DND-41 (cell line): ENCODE measurements around the gene NOP16.

Source experiments
- ATAC-seq: fragments of 200-7000 bp; cut with Tn5 transposase; 3 replicates; pipeline ENCODE4 v1.9.1; 2021; ENCODE audit warnings: low read depth; ENCODE audit not compliant: insufficient read depth
- DNase-seq: peaks from one replicate; pipeline ENCODE4 v3.0.0-alpha.2; 2020
- H2AFZ ChIP-seq: 2 replicates; pipeline ENCODE4 v1.6.0; 2012; ENCODE audit warnings: low read depth, low read length
- H3K27ac ChIP-seq: 2 replicates; pipeline ENCODE4 v1.5.1; 2012; ENCODE audit warnings: low read length, inconsistent platforms
- H3K27me3 ChIP-seq: fragments of 200-600 bp; sonication (generic); 2 replicates; pipeline ENCODE4 v1.6.0; 2012; ENCODE audit warnings: low read length, mild to moderate bottlenecking, inconsistent platforms; ENCODE audit not compliant: insufficient read depth, poor library complexity
- H3K36me3 ChIP-seq: 2 replicates; pipeline ENCODE4 v1.5.1; 2012; ENCODE audit warnings: low read length, inconsistent platforms; ENCODE audit not compliant: insufficient read depth
- H3K4me1 ChIP-seq: 2 replicates; pipeline ENCODE4 v1.5.1; 2012; ENCODE audit warnings: mild to moderate bottlenecking, low read length; ENCODE audit not compliant: insufficient read depth
- H3K4me2 ChIP-seq: 2 replicates; pipeline ENCODE4 v1.6.0; 2012; ENCODE audit warnings: mild to moderate bottlenecking, moderate library complexity, low read length, inconsistent platforms; ENCODE audit not compliant: insufficient read depth
- H3K4me3 ChIP-seq, 2 experiments: fragments of 200-600 bp in 1 of 2; shearing (Covaris generic) in 1 of 2; 2 replicates each; pipeline ENCODE4 v1.5.1; 2012 to 2016; ENCODE audit warnings: inconsistent platforms in 2 of 2, low read length in 2 of 2, mild to moderate bottlenecking in 2 of 2, low read depth in 1 of 2, moderate library complexity in 1 of 2
- H3K79me2 ChIP-seq: 2 replicates; pipeline ENCODE4 v1.6.0; 2012; ENCODE audit warnings: low read length, inconsistent platforms; ENCODE audit not compliant: insufficient read depth
- H3K9ac ChIP-seq: 2 replicates; pipeline ENCODE4 v1.6.0; 2012; ENCODE audit warnings: low read depth, mild to moderate bottlenecking, inconsistent platforms, low read length, moderate library complexity
- H3K9me3 ChIP-seq: 2 replicates; pipeline ENCODE4 v1.5.1; 2012; ENCODE audit warnings: low read length, moderate library complexity, mild to moderate bottlenecking, inconsistent platforms; ENCODE audit not compliant: insufficient read depth, severe bottlenecking
- H4K20me1 ChIP-seq: 2 replicates; pipeline ENCODE4 v1.6.0; 2012; ENCODE audit warnings: low read length; ENCODE audit not compliant: insufficient read depth
- EZH2 ChIP-seq: IDR thresholded peaks from 3 replicates; pipeline ENCODE4 v1.6.1; 2012; ENCODE audit warnings: borderline replicate concordance, low read depth, mild to moderate bottlenecking, moderate library complexity, low read length, inconsistent platforms; ENCODE audit not compliant: severe bottlenecking
- TF ChIP-seq, protein P1 (sequence below): IDR thresholded peaks from 2 replicates; pipeline ENCODE4 v1.5.1; 2012; ENCODE audit warnings: borderline replicate concordance, low read length, moderate library complexity, mild to moderate bottlenecking; ENCODE audit not compliant: poor library complexity, severe bottlenecking; ENCODE audit errors: extremely low read depth

Gene NOP16

GRCh38 chr5:176392526-176392925 lies 4.1 kb upstream of the NOP16 start:
- H3K4me1 ChIP-seq: peaks cover 13% of the 10 kb centered on the region
- no peak for DNase-seq
- no peak overlapping the region for H3K4me2 ChIP-seq
- peaks cover 65% of the 10 kb centered on the region for H3K36me3 ChIP-seq
- no peak overlapping the region for H2AFZ ChIP-seq
- no peak overlapping the region for H3K4me3 ChIP-seq
- H3K27ac ChIP-seq: no peak overlapping the region
- H3K9me3 ChIP-seq: no peaks in the 10 kb centered on the region
- 0 out of 2 replicates have a peak, but pooled peaks cover 2% of the 10 kb centered on the region for H4K20me1 ChIP-seq
- TF ChIP-seq, protein P1, sequence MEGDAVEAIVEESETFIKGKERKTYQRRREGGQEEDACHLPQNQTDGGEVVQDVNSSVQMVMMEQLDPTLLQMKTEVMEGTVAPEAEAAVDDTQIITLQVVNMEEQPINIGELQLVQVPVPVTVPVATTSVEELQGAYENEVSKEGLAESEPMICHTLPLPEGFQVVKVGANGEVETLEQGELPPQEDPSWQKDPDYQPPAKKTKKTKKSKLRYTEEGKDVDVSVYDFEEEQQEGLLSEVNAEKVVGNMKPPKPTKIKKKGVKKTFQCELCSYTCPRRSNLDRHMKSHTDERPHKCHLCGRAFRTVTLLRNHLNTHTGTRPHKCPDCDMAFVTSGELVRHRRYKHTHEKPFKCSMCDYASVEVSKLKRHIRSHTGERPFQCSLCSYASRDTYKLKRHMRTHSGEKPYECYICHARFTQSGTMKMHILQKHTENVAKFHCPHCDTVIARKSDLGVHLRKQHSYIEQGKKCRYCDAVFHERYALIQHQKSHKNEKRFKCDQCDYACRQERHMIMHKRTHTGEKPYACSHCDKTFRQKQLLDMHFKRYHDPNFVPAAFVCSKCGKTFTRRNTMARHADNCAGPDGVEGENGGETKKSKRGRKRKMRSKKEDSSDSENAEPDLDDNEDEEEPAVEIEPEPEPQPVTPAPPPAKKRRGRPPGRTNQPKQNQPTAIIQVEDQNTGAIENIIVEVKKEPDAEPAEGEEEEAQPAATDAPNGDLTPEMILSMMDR: no peak
- no peak for TF ChIP-seq EZH2
- peaks cover 26% of the 10 kb centered on the region for H3K79me2 ChIP-seq
- H3K27me3 ChIP-seq: no peaks in the 10 kb centered on the region
- no peak for ATAC-seq
- no peak overlapping the region for H3K9ac ChIP-seq

GRCh38 chr5:176391999-176392398 lies 3.6 kb upstream of the NOP16 start:
- H3K9me3 ChIP-seq: no peaks in the 10 kb centered on the region
- no peaks in the 10 kb centered on the region for H3K27me3 ChIP-seq
- no peak overlapping the region for H3K4me2 ChIP-seq
- TF ChIP-seq EZH2: no peak
- TF ChIP-seq, protein P1: no peak
- no peak overlapping the region for H3K4me3 ChIP-seq
- no peak overlapping the region for H3K27ac ChIP-seq
- no peak overlapping the region for H2AFZ ChIP-seq
- peaks cover 68% of the 10 kb centered on the region for H3K36me3 ChIP-seq
- DNase-seq (no peak), ATAC-seq (no peak)
- H3K4me1 ChIP-seq: peaks cover 18% of the 10 kb centered on the region
- H3K79me2 ChIP-seq: peaks cover 31% of the 10 kb centered on the region
- H3K9ac ChIP-seq: no peak overlapping the region
- 0 out of 2 replicates have a peak, but pooled peaks cover 7% of the 10 kb centered on the region for H4K20me1 ChIP-seq

- Histone ChIP-seq H4K20me1 (peaks cover 11% of the 10 kb centered on the region; the same call in 1 of the 2 replicates), H3K79me2 (peaks cover 36% of the 10 kb centered on the region), H3K27ac (no peak overlapping the region), H3K4me1 (peaks cover 23% of the 10 kb centered on the region), H3K4me3 (no peak overlapping the region), H3K27me3 (no peaks in the 10 kb centered on the region), H3K4me2 (no peak overlapping the region), H3K36me3 (peaks cover 68% of the 10 kb centered on the region), H3K9ac (no peak overlapping the region), H3K9me3 (no peaks in the 10 kb centered on the region), H2AFZ (no peak overlapping the region)
- no peak for DNase-seq
- ATAC-seq: no peak
- TF ChIP-seq, protein P1: no peak
- TF ChIP-seq EZH2: no peak
These were observed 3.1 kb upstream of the NOP16 start for GRCh38 chr5:176391479-176391878.
